HG02759 (cell line): ENCODE data around the gene SRC.

Source experiments
- ATAC-seq: cut with Tn5 transposase; IDR thresholded peaks from one replicate; pipeline ENCODE4 v1.9.1; 2021; ENCODE audit warnings: mild to moderate bottlenecking, moderate library complexity; ENCODE audit not compliant: unreplicated experiment

The SRC gene

DNA sequence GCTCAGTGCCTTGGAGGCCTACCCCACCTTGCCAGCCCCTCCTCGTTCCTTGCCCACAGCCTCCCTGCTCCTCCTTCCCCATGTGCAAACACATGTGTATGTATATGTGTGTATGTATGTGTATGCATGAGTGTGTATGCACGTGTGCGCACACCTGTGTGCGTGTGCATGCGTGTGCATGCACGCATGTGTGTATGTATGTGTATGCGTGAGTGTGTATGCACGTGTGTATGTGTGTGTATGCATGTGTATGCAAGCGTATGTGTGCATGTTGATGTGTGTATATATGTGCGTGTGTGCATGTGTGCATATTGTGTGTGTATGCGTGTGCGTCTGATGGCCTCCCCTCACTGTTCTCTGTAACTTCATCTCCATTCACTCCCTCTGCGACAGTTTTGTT is 74.7 kb downstream of the SRC start:
- ATAC-seq: no peak

DNA sequence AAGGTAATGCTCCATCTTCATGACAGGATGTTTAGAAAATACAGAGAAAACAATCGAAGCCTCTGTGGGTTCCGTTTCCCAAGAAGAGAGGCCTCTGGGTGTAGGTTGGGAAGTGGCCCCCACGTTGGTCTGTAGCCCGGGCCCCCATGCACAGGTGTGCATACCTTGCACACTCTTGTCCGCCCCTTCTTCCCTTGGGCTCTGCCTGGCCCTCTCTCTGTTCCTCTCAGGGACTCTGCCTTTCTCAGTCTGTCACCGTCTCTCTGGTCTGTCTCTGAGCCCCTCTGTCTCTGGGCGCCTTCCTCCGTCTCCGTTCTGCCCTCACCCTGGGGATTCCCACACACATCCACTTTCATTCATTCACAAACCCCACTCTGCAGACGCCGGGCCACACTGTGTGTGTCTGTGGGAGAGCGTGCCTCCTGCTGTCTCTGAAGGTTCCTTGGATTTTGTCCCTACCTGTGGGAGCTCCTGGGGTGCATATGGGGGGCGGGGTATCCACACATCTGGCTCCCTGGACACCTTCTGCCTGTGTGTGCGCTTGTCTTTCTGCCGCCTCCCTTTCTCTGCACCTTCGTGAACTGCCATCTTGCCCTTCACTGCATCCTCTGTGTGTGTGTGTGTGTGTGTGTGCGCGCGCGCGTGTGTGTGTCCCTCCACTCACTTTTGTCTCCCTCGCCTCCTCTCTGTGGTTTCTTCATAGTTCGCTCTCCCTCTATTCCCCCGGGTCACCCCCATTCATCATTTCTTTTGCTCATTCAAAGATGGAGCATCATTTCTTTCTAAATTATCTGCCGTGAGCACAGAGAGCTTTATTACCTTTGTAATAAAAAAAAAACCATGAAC is 75.3 kb downstream of the SRC start:
- no peak for ATAC-seq

GRCh38 chr20:37421988-37422387 is 76.0 kb downstream of the SRC start:
- ATAC-seq: no peak

GRCh38 chr20:37422791-37423286 is 76.9 kb downstream of the SRC start:
- ATAC-seq: no peak

DNA sequence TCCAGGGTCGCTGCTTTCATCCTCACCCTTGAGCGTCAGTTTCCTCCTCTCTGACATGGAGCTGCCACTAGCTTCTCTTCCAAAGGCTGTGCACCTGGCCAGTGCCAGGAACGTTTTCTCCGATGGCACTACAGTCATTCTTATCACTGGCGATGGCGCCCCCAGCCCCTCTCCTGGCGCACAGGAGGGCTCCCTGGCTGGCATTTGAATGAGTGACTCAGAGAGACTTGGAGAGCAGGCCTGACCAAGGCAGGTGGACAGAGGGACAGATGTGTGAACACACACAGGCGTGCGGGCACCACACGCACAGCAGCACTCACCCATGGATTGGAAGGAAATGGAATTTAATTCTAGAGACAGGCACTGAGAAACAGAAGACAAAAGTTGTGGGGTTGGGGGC is 77.6 kb downstream of the SRC start:
- no peak for ATAC-seq

DNA sequence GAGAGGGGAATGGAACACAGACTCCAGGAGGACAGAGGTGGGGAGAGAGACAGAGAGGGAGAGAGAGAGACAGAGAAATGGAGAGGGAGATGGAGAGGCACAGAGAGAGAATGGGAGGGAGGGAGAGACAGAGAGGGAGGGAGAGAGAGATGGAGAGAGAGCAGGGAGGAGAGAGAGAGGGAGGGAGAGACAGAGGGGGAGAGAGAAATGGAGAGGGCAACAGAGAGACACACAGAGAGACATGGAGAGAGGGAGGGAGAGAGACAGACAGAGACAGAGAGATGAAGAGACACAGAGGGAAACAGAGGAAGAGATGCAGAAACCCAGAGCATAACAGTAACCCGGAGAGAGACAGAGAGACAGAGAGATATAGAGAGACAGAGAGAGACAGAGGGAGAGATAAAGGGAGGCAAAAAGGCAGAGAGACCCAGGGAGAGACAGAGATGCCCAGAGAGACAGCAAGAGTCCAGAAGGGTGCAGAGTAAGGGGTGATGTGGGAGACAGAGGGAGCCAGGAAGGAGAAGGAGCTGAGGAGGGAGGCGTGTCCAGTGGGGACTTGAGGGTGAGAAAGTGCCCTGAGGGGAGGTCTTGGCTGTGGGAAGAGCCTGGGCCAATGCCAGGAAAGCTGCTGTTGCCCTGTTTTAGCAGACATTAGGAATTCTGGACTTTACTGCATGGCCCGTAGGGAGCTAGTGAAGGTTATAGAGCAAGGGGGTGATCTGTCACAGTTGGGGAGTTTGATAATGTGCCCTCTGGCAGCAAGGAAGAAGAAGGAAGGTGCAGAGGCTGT is 78.3 kb downstream of the SRC start:
- ATAC-seq: no peak

GRCh38 chr20:37425103-37425625 is 79.2 kb downstream of the SRC start:
- ATAC-seq: no peak

GRCh38 chr20:37426106-37426505 is 80.2 kb downstream of the SRC start:
- ATAC-seq: no peak

DNA sequence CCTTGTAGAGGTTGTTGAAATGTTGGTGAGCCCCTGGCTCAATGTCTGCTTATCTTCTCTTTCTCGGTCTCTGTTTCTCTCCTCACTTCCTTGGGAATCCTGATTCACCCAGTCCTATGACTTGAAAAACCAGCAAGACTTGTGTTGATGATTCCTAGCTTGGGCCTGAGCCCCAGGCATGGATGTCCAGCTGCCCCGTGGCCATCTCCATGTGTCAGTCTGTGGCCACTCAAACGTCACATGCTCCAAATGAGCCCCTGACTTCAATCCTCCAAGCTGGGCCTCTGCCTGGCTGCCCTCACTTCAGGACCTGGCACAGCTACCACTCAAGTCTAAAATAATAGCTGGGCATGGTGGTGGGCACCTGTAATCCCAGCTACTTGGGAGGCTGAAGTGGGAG is 81.0 kb downstream of the SRC start:
- ATAC-seq: no peak

DNA sequence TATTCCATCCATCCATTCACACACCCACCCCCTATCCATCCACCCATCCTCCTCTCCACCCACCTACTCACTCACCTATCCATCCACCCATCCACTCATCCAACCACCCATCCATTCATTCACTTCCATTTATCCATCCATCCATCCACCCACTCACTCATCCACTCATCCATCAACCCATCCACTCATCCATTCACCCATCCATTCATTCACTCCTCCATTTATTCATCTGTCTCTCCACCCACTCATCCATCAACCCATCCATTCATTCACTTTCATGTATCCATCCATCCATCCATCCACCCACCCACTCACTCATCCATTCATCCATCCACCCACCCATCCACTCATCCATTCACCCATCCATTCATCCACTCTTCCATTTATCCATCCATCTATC is 84.1 kb downstream of the SRC start:
- no peak for ATAC-seq

DNA sequence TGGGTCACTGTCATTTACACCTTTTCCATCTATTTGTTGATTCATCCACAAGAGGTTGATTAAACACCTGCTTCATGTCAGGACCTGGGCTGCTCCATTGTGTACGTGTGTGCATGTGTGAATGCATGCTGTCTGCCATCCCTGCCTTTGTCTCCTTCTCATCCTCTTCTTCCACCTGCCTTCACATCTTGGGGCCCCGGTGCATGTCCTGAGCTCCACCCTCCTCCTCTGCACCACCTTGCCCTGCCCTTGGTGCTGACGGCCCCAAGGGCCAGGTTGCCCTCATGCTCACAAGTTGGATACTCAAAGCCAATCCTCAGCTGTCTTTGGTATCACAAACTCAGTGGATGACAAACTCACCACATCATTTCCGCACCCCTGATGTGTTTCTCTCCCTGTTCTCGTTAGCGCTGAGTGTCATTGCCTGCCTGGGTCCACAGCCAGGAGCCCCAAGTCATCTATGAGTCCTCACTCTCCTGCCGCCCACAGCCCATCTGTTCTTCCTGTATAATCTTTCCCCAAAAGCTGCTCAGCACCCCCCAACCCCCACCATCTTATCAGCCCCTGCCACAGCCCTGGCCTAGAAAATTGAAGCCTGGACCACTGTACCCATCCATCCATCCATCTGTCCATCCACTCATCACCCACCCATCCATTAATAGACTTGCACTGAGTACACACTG is 85.0 kb downstream of the SRC start:
- ATAC-seq: no peak

- no peak for ATAC-seq
Observed at GRCh38 chr20:37431786-37432185, 85.8 kb downstream of the SRC start.

DNA sequence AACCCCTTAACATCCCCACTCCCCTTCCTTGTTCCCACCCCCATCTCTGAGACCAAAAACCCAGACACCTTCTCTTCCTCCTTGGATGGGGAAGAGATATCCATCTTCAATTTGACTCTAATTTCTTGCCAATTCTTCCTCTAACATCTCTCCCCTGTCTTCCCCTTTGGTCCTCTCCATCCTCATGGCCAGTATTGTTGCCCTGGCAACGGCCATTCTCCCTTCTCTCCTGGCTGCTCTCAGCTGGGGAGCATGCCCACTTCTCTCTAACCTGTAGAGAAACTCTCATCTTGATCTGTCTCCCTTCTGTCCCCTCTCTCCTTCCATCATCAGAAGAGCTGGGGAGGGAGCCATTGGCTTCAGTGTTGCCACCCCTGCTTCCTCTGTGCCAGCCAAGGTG is 86.7 kb downstream of the SRC start:
- no peak for ATAC-seq

DNA sequence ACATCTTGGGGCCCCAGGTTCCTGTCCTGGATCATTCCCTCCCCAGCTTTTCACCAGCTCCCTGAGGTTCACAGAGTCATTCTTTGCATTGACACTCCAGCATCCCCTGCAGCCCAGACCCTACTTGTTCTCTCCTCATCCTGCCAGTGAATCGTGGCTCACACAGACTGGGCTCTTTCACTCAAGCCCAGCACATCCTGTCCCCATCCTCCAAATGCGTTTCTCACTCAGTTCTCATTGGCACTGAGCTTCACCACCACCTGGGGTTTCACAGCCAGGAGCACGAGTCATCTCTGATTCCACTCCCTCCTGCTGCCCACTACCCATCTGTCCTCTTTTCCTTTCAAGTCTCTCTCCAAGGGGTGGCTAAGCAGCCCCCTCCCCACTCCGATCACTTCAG is 89.7 kb downstream of the SRC start:
- ATAC-seq: no peak

GRCh38 chr20:37436527-37437186 is 90.7 kb downstream of the SRC start:
- ATAC-seq: no peak

GRCh38 chr20:37437676-37438075 is 91.7 kb downstream of the SRC start:
- no peak for ATAC-seq

DNA sequence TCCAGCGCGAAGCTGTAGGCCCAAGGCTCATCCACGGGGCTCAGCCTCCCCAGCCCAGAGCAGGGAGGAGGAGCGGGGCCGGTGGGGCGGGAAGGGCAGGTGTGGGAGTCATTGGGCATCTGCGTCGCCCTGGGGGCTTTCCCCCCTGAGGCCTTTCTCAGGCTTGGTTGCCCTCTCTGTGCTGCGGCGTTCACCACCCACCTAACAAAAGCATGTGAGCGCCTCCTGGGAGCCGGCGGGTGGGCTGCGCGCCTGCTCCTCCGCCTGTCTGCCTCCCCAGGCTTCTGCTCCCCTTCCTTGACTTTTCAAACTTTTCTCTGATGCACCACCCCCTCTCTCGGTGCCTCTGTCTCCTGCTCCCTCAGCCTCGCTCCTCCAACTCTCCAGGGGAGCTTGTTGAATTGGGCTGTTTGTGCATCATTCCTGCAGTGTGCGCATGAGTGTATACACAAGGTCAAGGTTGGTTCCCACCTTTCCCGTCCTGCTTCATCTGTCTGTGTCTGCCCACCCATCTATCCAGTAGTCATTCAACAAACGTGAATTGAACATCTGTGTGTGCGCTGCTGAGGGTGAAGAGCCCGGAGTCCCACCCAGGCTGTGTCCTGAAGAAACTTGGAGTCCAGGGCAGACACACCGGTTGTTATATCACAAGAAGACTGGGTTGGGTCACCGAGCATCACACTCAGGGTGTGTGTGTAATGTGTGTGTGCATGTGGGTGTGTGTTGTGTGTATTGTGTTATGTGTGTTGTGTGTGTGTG is 92.7 kb downstream of the SRC start:
- ATAC-seq: no peak

GRCh38 chr20:37439223-37439933 is 93.4 kb downstream of the SRC start:
- no peak for ATAC-seq

DNA sequence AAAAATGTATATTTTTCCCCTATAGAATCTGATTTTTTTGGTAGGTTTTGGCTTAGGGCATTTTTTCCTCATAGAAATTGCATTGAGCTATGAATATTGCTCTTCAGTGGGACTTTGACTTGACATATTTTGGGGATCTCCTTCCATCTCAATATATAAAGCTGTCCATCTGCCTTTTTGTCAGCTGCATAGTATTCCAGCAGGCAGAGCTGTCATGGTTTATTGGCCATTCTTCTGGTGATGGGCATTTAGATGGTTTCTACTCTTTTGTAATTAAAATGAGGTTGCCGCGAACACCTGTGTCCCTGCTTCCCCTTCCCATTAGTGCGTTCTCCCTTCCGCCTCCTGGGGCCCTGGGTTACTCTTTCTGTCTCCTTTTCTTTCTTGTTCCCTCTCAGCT is 95.1 kb downstream of the SRC start:
- ATAC-seq: no peak
